ENCODE measurements around the gene ESR1. TPM values are rescaled to one million over a fixed set of nuclear protein-coding genes. Genes with fewer than 3 reads are reported as not detected.

The ESR1 gene
- total RNA-seq, 4 donors from 2014 or later, result 0.13 to 7.4 TPM; not detected in 2

- TF ChIP-seq POLR2A (IDR thresholded peaks at IDR 0.05) (no peak), CTCF (IDR thresholded peaks at IDR 0.05) (no peak)
These were observed 29.7 kb downstream of the ESR1 start for GRCh38 chr6:151837223-151837622.

GRCh38 chr6:151842816-151843215, 35.3 kb downstream of the ESR1 start:
- no peak for DNase-seq
- no peaks in the 10 kb centered on the region for H3K36me3 ChIP-seq
- no peaks in the 10 kb centered on the region for H3K27me3 ChIP-seq
- no peak overlapping the region for H3K4me3 ChIP-seq
- no peaks in the 10 kb centered on the region for H3K4me1 ChIP-seq
- no peak overlapping the region for H3K27ac ChIP-seq
- H3K9me3 ChIP-seq, result no peaks in the 10 kb centered on the region
- TF ChIP-seq POLR2A (IDR thresholded peaks at IDR 0.05) (no peak), CTCF (IDR thresholded peaks at IDR 0.05) (no peak)

More at GRCh38 chr6:151837223-151837622, 29.7 kb downstream of the ESR1 start:
- Histone ChIP-seq H3K4me3 (no peak overlapping the region), H3K9me3 (no peaks in the 10 kb centered on the region), H3K27me3 (no peaks in the 10 kb centered on the region), H3K36me3 (no peaks in the 10 kb centered on the region), H3K4me1 (no peaks in the 10 kb centered on the region), H3K27ac (no peak overlapping the region)
- no peak for DNase-seq

GRCh38 chr6:151847064-151847463, 39.6 kb downstream of the ESR1 start:
- Histone ChIP-seq H3K4me1 (no peaks in the 10 kb centered on the region), H3K27me3 (no peaks in the 10 kb centered on the region), H3K27ac (no peak overlapping the region), H3K4me3 (no peak overlapping the region), H3K9me3 (no peaks in the 10 kb centered on the region), H3K36me3 (no peaks in the 10 kb centered on the region)
- no peak for DNase-seq
- no peak for TF ChIP-seq CTCF (IDR thresholded peaks at IDR 0.05)
- TF ChIP-seq POLR2A (IDR thresholded peaks at IDR 0.05), result no peak

GRCh38 chr6:151850479-151851003, 43.1 kb downstream of the ESR1 start:
- H3K36me3 ChIP-seq, result no peaks in the 10 kb centered on the region
- no peaks in the 10 kb centered on the region for H3K9me3 ChIP-seq
- no peak overlapping the region for H3K4me3 ChIP-seq
- H3K4me1 ChIP-seq, result no peaks in the 10 kb centered on the region
- H3K27ac ChIP-seq, result no peak overlapping the region
- DNase-seq, result no peak
- TF ChIP-seq POLR2A (IDR thresholded peaks at IDR 0.05) (no peak), CTCF (IDR thresholded peaks at IDR 0.05) (no peak)
- no peaks in the 10 kb centered on the region for H3K27me3 ChIP-seq

- H3K4me3 ChIP-seq, result no peak overlapping the region
These were observed 50.8 kb downstream of the ESR1 start for GRCh38 chr6:151858294-151858693.

More at GRCh38 chr6:151858294-151858693, 50.8 kb downstream of the ESR1 start:
- no peak overlapping the region for H3K27ac ChIP-seq
- no peak for DNase-seq
- H3K36me3 ChIP-seq, result no peaks in the 10 kb centered on the region
- no peaks in the 10 kb centered on the region for H3K9me3 ChIP-seq
- no peak for TF ChIP-seq CTCF (IDR thresholded peaks at IDR 0.05)
- TF ChIP-seq POLR2A (IDR thresholded peaks at IDR 0.05), result no peak
- no peaks in the 10 kb centered on the region for H3K4me1 ChIP-seq
- H3K27me3 ChIP-seq, result no peaks in the 10 kb centered on the region
